HG03175 (cell line): ENCODE results near the gene KLHDC9.

Experiments
- ATAC-seq: cut with Tn5 transposase; IDR thresholded peaks from one replicate; pipeline ENCODE4 v1.9.1; 2021; ENCODE audit warnings: mild to moderate bottlenecking, moderate library complexity; ENCODE audit not compliant: unreplicated experiment

Gene KLHDC9

DNA sequence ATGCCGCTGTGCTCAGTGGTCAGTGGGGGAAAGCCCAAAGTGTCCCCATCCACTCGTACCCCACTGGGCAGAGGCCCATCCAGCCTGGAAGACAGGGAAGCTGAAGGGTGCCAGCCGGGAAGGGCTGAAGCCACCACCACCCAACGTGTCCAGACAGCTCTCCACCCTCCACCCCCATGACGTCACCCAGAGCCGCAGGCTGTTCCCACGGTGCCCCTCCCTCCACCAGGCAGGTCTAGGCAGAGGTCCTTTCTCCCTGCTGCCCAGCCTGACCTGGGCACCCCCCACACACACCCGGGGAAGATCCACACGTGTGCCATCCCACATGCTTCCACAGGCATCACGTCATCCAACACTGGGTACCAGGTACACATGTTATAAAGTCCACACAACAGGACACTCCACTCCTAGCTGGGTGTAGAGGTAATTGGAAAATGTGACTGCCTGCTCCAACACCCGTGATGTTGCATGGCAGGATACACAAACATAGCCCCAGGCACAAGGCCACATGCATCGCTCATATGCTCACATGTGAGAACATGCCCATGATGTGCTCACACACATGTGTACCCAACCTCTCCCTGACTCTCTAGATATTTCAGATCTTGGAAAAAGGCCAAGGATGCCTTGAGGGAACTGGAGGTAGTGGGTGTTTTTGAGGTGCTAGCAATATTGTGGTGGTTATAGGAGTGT is 23.3 kb upstream of the KLHDC9 start:
- ATAC-seq = no peak

DNA sequence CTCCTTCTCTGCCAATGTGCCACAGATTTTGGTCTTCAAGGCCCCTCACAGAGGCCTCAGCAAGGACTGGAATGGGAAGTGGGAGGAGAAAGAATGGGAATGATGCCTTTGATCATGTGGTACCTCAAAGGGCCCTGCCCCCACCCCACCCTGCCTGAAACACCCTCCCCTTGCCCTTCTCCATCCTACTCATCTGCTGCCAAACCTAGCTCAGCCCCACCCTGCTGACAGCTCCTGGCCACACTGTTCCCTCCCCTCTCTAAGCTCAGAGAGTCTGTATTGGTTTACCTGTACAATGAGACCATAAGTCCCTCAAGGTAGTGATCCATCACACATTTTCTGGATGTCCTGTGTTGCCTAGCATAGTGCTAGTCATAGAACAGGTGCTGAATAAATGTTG is 21.8 kb upstream of the KLHDC9 start:
- no peak for ATAC-seq

DNA sequence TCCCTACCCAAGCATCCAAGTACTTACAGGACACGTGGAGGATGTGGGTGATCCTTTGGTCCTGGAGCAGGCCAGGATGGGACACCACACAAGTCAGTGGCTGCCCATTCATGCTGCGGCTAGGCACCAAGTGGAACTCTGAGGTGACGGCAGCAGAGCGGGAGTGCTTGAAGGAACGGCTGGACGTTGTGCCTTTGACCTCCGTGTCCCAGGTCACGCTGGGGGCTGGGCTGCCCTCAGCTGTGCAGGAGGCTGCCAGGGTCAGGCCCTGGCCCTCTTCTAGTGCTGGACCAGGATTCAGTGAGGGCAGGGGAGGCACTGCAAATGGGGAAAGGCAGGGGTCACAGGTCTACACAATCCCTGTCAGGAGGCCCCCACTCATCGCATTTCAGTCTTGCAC is 20.7 kb upstream of the KLHDC9 start:
- no peak for ATAC-seq

DNA sequence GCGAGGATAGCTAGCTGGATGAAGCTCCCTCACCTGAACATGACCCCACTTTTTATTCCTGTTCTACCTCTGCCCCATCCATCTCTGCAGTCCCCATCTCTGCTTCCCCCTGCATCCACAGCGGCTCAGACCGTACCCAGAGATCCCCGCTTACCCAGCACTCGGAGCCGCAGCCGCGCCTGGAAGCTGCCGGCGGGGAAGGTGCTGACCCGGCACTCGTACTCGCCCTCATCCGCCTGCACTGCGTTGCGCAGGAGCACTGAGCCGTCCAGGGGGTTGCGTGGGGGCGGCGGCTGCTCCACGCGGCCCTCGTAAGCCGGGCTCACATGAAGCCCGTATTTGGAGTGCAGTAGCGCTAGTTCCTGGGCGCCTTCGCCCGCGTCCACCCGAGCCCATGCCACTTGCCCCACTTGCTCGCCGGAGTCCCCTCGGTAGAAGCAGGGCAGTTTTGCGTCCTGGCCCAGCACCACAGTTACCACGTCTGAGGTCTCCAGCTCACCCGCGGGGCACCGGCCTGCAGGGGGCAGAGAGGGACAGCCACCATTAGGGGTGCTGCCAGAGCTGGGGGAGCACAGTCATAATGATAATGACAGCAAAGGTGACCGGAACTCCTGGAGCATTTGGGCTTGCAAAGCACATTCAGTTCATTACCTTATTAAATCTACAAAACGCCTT is 18.6 kb upstream of the KLHDC9 start:
- ATAC-seq = no peak

DNA sequence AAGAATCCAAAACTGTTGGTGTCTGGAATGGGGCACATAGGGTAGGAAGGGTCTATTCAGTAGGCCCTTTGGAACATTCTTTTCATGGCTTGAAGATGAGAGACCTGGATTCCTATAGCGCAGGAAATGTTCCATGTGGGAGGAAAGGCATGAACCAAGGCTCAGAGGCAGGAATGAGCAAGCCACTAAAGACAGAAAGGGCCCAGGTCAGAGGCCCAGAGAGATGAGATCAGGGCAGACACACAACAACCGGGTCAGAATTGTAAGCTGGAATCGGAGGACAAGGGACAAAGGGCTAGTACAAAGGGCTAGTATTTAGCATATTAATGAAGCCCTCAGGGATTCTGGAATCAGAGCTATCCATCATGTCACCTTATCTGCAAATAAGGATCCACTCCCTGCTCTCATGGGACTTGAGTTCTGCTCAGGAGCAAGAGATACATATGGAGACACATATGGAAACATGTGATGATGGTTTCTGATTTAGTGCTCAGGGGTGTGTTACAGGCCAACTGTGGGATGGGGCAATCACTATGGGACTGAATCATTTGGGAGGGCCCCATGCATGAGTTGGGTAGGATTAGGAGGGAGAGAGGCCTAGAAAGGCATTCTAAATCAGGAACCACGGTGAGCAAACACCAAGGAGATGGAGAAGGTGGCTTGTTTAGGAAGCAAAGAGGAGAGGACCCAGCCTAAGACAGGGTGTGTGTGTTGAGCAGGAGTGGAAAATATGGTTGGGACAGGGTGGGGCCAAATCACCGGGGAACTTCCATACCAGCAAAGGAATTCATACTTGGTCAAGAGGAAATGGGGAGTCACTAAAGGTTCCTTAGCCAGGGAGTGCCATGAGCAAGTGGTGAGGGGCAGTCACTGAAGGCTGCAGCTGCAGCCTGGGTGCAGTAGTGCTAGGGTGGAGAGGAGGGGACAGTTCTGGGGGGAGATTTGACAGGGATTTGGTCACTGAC is 17.4 kb upstream of the KLHDC9 start:
- ATAC-seq = no peak

DNA sequence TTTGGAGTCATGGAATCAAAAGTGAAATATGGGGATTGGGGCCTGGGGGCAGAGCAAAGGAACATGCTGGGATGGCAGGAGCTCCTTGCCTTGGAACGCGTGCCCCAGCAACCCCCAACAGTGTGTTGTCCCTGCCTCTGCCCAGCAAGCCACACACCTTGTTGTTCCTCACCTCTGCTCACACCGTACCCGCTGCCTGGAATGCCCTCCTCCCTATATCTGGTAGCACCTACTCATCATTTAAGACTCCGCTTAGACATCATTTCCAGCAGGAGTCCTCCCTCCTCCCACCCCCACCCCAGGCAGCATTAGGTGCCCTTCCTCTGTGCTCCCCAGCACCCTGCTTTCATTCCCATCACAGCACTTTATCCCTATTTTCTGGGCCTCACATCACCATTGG is 16.6 kb upstream of the KLHDC9 start:
- ATAC-seq = no peak

DNA sequence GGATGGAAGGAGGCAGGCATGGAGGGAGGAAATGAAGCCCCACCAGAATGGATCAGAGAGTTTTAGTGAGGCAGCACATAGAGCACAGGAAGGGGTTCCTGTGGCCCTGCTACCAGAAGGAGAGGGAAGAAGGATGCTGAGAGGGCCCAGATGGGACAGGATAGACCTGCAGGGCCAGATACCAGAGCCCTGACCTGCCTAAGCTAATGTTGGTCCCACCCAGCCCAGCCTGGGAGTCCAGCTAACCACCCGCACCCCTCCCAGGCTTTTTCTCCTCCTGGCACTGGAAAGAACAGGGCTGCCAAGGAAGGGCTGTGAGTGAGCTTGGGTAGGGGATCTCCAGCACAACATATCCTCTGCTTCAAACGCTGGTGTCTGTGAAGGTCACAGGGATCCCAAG is 15.7 kb upstream of the KLHDC9 start:
- ATAC-seq = no peak

DNA sequence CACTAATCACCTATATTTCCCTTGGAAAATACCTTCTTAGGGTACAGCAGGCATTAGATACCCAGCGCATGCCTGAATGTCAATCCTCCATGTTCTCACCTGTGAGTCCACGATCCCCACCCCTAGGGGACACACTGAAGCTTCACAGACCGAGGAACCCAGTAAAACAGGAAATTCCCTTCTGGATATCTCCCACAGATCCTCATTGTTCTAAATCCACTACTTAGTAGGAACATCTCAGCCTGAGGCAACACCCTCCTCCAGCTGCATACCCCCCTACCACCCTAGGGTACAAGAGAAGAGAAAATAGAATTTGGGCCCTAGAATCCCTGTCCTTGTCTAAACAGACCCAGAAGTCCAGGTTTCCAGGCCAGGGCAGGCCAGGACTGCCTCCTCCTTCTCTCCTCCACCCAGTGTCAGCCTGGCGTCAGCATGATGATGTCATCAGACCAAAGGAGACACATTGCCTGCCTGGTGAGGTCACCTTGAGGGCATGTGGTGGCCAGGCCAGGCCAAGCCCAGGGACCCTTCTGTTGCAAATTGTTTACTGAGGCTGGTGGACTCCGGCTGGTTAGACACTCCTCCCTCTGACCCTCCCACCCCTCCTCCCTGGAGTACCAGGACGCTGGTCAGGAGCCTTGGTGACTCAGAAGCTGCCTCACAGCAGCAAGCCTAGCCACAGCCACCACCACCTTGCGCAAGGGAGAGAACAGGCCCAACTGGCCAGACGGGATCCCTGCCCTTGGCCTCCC is 15.0 kb upstream of the KLHDC9 start:
- no peak for ATAC-seq

DNA sequence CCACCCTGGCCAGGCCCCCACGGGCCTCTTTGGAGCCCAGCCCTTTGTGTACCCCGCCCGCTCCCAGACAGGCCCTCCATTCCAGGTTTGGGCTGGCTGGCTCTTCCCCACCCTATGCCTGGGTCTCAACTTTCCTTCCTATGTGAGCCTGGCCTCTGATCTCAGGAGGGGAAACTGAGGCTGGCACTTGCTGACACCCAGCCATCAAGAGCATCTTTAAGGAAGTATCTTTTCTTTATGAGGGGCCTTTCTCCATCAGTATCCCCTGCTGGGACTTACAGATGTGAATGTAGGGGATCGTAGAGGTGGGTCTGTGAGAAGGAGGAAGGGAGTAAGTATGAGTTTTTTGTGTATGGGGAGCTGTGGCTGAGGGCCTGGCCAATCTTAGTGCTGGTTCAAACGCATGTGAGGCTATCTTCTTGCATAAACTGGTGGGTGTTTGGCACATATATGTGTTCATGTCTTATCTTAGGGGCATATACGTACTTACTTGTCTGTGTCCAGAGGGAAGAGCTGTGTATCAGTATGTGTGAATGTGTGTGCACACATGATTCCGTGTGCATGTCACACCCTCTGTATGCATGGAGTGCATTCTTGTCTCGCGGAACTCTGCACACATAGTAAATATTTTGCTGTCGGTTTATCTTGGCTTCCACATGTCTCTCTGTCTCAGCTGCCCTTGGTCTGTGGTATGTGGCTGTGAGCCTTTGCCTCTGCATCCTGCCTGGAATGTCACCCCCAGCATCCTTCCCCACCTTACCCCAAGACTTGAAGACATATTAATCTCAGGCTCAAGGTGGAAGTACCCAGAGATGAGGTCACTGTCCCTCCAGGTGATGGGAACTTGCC is 14.2 kb upstream of the KLHDC9 start:
- ATAC-seq = no peak

DNA sequence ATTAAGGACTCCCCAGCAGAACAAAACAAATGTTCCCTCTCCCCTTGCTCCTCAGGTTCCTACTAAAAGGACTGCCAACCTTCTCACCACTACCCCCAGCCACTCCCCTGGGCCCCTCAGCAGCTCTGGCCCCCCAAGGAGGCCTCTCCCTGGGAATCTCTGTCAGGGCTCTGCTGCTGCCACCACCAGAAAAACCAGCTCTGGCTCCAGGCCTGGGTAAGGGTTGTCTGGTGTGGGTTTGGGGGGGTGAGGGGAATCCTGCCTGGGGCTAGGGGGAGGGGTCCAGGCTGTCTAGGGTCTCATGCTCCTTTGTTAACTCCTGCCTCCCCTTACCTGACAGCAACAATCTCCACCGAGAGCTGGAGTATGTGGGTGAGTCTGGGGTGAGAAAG is 13.6 kb upstream of the KLHDC9 start:
- no peak for ATAC-seq

DNA sequence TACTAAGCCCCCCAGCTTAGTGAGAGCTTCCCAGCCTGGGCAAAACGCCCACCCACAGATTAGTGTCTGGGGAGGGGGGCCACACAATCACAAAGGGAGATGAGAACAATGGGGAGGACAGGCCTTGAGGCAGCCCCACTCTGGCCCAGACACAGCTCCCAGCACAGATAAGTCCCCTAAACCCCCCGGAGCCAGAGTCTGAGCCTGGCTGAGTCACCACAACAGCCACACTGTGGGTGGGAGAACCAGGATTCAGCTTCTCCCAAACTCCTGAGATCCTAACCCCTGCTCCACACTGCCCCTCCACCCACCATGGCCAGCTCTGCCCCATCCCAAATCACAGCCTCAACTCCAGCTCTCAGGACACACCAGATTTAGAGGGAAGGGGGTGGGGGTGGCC is 13.0 kb upstream of the KLHDC9 start:
- ATAC-seq = no peak

DNA sequence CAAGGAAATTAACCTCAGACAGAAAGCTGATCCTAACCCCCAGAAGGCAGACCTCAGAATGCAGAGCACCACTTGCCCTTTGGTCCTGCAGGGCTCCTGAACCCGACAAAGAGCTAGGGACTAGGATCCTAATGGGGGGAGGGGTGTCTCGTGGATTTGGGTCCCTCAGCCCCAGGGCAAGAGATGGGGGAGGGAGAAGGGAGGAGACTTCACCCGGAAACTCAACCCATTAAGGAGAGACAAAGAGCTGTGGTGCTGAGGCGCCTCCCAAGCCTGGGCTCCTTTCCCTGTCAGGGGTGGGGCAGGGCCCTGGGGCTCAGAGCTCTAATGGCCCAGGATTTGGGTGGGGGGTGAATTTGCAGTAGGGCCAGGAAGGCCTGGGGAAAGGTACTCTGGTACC is 11.7 kb upstream of the KLHDC9 start:
- no peak for ATAC-seq

DNA sequence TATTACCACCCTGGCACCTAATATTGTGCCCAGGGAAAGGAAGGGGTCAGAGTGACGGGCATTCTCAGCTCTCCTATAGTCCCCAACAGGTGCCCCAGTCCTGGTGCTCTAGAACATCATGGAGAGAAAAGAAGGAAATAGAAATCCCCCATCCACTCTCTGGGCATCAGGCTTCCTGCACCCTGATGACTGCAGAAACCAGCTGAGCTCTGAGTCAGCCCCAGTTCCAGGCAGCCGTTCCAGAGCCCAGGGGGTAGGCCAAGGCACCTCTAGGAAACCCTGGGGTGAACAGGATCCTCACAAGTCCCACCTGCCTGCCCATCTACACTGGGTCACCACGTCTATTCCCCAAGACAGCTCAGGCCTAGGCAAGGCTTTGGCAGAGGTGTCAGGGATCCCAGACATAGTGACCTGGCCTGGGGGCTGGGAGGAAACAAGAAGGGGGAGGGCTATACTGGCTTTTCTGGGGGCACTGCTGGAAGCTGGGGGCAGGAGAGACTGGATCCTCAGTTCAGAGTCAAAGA is 9.5 kb upstream of the KLHDC9 start:
- no peak for ATAC-seq

DNA sequence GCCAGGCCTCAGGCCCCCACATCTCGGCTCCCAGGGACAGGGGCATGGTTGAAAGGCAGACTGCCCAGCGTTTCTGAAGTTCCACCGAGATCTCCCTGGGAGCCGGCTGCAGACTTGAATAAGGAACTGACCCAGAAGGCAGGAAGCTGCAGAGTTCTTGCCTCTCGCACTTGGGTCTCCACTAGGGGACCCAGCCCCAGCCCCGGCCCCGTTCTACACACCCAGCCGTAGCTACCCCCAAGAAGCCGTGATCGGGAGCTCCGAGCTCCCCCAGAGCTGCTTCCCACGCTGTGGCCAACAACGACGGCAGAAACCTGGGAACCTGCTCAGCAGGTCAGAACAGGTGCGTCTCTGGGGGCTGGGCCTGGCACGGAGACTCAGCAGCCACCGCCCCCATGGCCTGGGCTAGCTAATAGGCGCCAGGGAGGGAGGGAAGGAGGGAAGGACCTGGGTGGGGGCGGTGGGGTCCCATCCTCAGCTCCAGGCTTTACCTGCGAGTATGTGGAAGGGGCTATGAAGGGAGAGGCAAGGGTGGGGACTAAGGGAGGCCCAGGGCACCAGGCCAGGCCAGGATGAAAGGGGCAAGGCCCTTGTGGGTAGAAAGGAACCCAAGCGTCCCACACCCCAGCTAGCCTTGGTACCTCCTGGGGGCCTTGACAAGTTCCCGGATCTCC is 8.8 kb upstream of the KLHDC9 start, which contains the start of gene NECTIN4:
Gene NECTIN4 (minus strand): TSS at position 308 of the 674 bp plus-strand sequence. CDS start 262 bp downstream, at position 46.
- ATAC-seq = no peak

DNA sequence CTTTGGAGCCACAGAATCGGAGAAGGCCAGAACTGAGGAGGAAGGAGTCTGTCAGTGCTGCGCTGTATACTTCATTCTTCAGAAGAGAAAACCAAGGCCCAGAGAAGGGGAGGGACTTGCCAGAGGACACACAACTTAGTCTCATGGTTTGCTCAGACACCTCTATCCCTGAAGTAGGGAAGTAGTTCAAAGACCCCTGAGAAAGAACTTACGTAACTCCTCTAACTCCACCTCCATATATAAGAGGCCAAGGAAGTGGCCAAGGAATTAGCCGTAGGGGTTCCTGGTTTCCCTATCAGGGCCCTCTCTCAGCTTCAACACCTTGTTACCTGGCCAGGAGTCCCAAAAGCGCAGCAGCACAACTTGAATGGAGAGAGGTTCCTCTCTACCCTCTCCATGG is 8.2 kb upstream of the KLHDC9 start:
- ATAC-seq = no peak

DNA sequence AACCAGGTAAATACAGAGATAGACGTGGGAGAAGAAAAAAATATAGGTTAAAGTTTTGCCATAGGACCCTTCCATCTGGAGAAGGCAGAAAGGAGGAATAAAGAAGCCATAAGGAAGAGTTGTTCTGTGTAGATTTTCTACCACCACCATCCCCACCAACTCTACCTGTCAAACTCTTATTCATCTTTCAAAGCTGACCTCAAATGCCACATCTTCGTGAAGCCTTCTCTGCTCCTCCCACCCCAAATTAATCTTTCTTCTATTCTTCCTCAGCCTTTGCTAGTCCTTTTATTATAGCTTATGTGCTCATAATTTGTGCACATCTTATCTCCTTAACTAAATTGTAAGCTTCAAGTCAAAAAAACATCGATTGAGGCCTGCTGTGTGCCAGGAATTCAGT is 7.5 kb upstream of the KLHDC9 start:
- ATAC-seq = no peak

DNA sequence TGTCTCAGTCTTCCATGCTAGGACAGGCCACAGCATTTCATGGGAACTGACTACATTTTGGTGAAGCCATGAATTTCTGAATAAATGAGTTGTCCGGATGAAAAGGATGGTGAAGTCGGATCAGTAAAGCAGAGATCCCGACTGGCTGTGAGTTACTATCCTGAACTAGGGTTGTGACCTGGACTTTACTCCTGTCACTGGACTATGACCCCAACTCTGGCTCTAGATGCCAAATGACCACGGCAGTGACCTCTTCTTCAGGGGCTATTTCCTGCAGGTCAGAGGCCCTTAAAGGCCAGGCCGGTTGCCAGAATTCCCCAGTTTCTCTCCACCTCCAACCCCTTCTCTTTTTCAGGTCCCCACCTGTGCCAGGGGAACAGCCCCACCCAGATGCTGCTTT is 7.1 kb upstream of the KLHDC9 start:
- ATAC-seq = no peak

DNA sequence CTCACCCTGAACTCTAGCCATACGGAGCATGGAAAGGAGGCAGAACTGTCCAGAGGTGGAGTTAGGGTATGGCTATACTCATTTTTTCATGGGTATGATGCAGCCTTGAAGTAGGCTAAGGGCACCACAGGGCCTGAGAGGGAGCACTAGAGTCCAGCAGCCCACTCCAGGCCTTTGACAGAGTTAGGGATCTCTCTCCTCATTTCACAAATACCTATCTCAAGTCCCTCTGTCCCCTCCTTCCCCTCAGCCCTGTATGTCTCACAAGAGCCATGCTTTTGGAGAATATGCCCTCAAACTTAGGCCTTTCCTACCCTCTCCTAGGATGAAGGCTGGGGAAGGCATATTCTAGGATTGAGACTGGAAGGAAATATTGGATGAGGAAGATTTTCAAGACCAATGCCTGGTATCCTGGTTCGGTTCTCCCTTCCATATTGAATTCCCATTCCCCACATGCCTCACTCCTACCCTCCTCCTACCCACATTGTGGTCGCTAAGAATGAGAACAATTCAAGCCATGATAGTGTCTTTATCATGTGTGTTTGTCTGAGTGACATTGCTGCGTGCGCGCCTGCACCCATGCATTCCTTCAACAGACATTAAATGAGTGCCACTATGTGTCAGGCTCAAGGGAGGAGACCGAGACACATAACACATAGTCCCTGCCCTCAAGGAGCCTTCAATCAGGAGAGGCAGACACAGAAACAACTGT is 6.2 kb upstream of the KLHDC9 start:
- ATAC-seq = no peak

DNA sequence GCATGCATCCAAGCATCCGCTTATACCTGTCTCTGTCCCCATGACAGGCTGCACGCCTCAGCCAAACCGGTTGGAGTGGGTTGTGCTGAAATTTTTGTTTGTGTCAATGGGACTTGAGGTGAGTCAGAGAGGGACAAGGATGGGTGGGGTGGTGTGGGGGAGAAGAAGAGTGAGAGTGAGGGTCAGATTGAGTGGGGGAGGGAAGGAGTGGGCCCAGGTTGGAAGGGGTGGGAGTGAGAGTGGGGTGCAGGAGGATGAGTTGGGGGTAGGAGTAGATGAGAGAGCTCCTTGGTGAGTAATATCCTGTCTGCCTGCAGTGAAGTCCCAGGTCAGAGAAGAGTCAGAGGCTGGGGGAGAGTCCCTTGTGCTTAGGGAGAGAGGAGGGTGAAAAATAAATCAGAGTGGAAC is 5.5 kb upstream of the KLHDC9 start:
- no peak for ATAC-seq
